ENCODE data around the gene MBOAT7. TPM values are rescaled to one million over a fixed set of nuclear protein-coding genes. Genes with fewer than 3 reads are reported as not detected.

The MBOAT7 gene
- polyA plus RNA-seq, 1 of the 3 experiments (the other 2 are of a cell fraction): 80.8 TPM

DNA sequence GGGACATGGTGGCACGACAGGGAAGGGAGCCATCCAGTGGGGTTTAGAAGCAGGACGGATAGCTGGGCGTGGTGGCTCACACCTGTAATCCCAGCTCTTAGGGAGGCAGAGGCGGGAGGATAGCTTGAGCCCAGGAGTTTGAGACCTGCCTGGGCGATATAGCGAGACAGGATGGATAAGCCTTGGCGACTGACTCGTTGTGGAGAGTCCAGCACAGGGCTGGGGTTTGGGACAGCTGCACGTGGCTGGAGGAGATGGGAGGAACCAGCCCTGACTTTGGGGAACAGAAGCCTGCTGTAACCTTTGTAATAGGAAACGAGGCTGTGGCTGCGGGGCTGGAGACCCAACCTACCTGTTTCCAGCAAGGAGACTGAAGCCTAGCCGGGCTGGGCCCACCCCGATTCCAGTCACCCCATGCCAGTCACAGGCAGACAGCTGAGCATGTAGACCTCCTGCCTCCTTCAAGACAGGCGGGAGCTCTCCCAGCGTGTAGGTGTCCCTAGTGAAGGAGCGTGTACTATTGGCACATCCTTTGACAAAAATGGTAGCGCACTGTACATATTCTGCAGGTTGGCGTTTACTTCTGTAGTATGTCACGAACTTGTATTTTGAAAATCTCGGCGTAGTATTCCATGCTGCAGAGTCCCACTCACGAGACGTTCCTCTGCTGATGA is 37.9 kb downstream of the MBOAT7 start:
- no peak for DNase-seq
- POLR2A ChIA-PET: interaction anchor here (1.6 kb wide), 1 partner anchor 8 kb away, joined by 6 read pairs; the partner anchor contains the start of gene LENG1
- Histone ChIP-seq H3K36me3 (replicated peaks in 1 of 2; ENCODE audit: control insufficient read depth in 1 of 2, insufficient read depth in 2 of 2, low read length in 1 of 2) (peaks cover 26 to 90% of the 10 kb centered on the region in 2 experiments), H3K4me1 (ENCODE audit: control insufficient read depth in 1 of 2, insufficient read depth in 2 of 2, low read depth in 1 of 2, low read length in 1 of 2) (no peaks in the 10 kb centered on the region), H3K4me3 (ENCODE audit: low read depth in 2 of 2, low read length in 1 of 2) (no peak overlapping the region), H3F3A (replicated peaks; ENCODE audit: insufficient read depth) (peaks cover 19% of the 10 kb centered on the region), H4K20me1 (ENCODE audit: insufficient read depth) (no peaks in the 10 kb centered on the region), H3K9ac (no peak overlapping the region), H3K27ac (ENCODE audit: low read depth in 2 of 2, low read length in 1 of 2) (no peak overlapping the region), H3K9me3 (no peaks in the 10 kb centered on the region), H3K4me2 (no peak overlapping the region), H3K9me2 (no peaks in the 10 kb centered on the region), H3K27me3 (ENCODE audit: insufficient read depth) (no peaks in the 10 kb centered on the region), H3K79me2 (ENCODE audit: insufficient read depth) (no peaks in the 10 kb centered on the region), H2AFZ (ENCODE audit: low read depth) (no peak overlapping the region)
- WGBS (ENCODE audit: low lambda C conversion rate): 89% methylated on average over 22 of the region's 23 CpGs
- no peak for TF ChIP-seq EZH2phosphoT487 (IDR thresholded peaks at IDR 0.05; ENCODE audit: borderline replicate concordance, low read depth)
- TF ChIP-seq SIN3A (IDR thresholded peaks at IDR 0.05; ENCODE audit: borderline replicate concordance, low read depth, low read length): no peak
- no peak for TF ChIP-seq MXI1 (IDR thresholded peaks at IDR 0.05; ENCODE audit: low read depth, low read length)
- no peak for TF ChIP-seq FOXM1 (IDR thresholded peaks at IDR 0.05; ENCODE audit: low read depth)
- no peak for TF ChIP-seq EP300 (IDR thresholded peaks at IDR 0.05; ENCODE audit: borderline replicate concordance in 1 of 2, low read depth in 1 of 2, low read length in 1 of 2)
- TF ChIP-seq GABPA (IDR thresholded peaks at IDR 0.05; ENCODE audit: low read depth): no peak
- TF ChIP-seq JUND (IDR thresholded peaks at IDR 0.05): no peak
- no peak for TF ChIP-seq RCOR1 (IDR thresholded peaks at IDR 0.05; ENCODE audit: low read length)
- TF ChIP-seq TAF1 (IDR thresholded peaks at IDR 0.05; ENCODE audit: borderline replicate concordance, low read depth, low read length): no peak
- no peak for TF ChIP-seq MEF2A (IDR thresholded peaks at IDR 0.05; ENCODE audit: borderline replicate concordance, low read depth)
- CTCF ChIA-PET: interaction anchor here (1.7 kb wide), 1 partner anchor 8 kb away, joined by 6 read pairs; the partner anchor contains the start of gene LENG1

DNA sequence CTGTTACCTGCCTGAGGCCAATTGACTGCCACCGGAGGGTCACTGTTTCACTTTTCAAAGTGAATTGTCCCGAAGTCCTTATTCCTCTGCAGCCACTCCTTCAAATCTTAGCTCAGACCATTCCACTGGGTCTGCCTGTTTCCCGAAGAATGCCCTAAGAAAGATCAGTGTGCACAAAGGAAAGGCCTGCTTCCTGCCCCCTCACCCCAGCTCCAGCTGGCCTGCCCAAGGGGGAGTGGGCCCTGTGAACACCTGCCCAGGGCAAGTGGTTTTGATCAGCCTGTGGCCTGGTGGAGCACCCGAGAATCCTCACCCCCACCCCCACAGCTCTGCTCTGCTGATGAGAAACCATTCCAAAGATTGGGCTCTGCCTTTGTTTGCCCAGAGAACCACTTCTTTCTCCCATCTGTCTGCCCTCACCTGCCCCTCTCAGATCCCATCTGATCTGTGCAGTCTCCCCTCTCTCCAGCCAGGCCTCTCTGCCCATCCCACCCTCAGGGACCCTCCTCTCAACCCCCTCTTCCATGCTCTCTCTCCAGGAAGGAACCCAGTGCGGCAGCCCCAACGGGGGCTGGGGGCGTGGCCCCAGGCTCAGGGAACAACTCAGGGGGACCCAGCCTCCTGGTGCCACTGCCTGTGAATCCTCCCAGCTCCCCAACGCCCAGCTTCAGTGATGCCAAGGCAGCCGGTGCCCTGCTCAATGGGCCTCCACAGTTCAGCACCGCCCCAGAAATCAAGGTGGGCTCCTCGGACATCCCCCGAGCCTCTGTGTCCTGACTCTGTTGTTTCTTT is 40.2 kb downstream of the MBOAT7 start:
- ChIA-PET CTCF (no interaction called here), POLR2A (interaction anchor here (1.2 to 1.6 kb wide), 2 partner anchors 10 to 12 kb away, joined by 3 to 6 read pairs; partner anchors contain the start of gene LENG1)
- no peaks in the 10 kb centered on the region for H3K27me3 ChIP-seq (ENCODE audit: insufficient read depth)
- no peaks in the 10 kb centered on the region for H3K79me2 ChIP-seq (ENCODE audit: insufficient read depth)
- H3K9me2 ChIP-seq: no peaks in the 10 kb centered on the region
- H2AFZ ChIP-seq (ENCODE audit: low read depth): no peak overlapping the region
- H3K4me3 ChIP-seq (ENCODE audit: low read depth in 2 of 2, low read length in 1 of 2): no peak overlapping the region
- no peaks in the 10 kb centered on the region for H4K20me1 ChIP-seq (ENCODE audit: insufficient read depth)
- no peak overlapping the region for H3K4me2 ChIP-seq
- DNase-seq: no peak
- WGBS (ENCODE audit: low lambda C conversion rate): 91% methylated on average over 11 of the region's 12 CpGs
- TF ChIP-seq, protein P1, sequence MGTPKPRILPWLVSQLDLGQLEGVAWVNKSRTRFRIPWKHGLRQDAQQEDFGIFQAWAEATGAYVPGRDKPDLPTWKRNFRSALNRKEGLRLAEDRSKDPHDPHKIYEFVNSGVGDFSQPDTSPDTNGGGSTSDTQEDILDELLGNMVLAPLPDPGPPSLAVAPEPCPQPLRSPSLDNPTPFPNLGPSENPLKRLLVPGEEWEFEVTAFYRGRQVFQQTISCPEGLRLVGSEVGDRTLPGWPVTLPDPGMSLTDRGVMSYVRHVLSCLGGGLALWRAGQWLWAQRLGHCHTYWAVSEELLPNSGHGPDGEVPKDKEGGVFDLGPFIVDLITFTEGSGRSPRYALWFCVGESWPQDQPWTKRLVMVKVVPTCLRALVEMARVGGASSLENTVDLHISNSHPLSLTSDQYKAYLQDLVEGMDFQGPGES (IDR thresholded peaks at IDR 0.05; ENCODE audit: low read depth, low read length): no peak
- TF ChIP-seq, protein P2, sequence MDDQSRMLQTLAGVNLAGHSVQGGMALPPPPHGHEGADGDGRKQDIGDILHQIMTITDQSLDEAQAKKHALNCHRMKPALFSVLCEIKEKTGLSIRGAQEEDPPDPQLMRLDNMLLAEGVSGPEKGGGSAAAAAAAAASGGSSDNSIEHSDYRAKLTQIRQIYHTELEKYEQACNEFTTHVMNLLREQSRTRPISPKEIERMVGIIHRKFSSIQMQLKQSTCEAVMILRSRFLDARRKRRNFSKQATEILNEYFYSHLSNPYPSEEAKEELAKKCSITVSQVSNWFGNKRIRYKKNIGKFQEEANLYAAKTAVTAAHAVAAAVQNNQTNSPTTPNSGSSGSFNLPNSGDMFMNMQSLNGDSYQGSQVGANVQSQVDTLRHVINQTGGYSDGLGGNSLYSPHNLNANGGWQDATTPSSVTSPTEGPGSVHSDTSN (IDR thresholded peaks at IDR 0.05): no peak
- no peak for TF ChIP-seq ELF1 (IDR thresholded peaks at IDR 0.05)
- TF ChIP-seq MEF2A (IDR thresholded peaks at IDR 0.05; ENCODE audit: borderline replicate concordance, low read depth): no peak
- TF ChIP-seq, protein P3, sequence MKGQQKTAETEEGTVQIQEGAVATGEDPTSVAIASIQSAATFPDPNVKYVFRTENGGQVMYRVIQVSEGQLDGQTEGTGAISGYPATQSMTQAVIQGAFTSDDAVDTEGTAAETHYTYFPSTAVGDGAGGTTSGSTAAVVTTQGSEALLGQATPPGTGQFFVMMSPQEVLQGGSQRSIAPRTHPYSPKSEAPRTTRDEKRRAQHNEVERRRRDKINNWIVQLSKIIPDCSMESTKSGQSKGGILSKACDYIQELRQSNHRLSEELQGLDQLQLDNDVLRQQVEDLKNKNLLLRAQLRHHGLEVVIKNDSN (IDR thresholded peaks at IDR 0.05; ENCODE audit: borderline replicate concordance, low read depth): no peak
- TF ChIP-seq, protein P4, sequence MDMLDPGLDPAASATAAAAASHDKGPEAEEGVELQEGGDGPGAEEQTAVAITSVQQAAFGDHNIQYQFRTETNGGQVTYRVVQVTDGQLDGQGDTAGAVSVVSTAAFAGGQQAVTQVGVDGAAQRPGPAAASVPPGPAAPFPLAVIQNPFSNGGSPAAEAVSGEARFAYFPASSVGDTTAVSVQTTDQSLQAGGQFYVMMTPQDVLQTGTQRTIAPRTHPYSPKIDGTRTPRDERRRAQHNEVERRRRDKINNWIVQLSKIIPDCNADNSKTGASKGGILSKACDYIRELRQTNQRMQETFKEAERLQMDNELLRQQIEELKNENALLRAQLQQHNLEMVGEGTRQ (IDR thresholded peaks at IDR 0.05; ENCODE audit: borderline replicate concordance, low read depth, low read length): no peak
- no peak for TF ChIP-seq TEAD4 (IDR thresholded peaks at IDR 0.05; ENCODE audit: borderline replicate concordance, insufficient read depth)
- no peak for TF ChIP-seq RXRA (IDR thresholded peaks at IDR 0.05; ENCODE audit: borderline replicate concordance, low read depth)
- no peak for TF ChIP-seq EZH2phosphoT487 (IDR thresholded peaks at IDR 0.05; ENCODE audit: borderline replicate concordance, low read depth)
- TF ChIP-seq FOXM1 (IDR thresholded peaks at IDR 0.05; ENCODE audit: low read depth): no peak
- no peak for TF ChIP-seq MXI1 (IDR thresholded peaks at IDR 0.05; ENCODE audit: low read depth, low read length)
- no peak for TF ChIP-seq FOXJ3 (CRISPR knock-in tag; IDR thresholded peaks at IDR 0.05)
- no peak for TF ChIP-seq YY1 (IDR thresholded peaks at IDR 0.05; ENCODE audit: low read depth)
- no peaks in the 10 kb centered on the region for H3K9me3 ChIP-seq
- H3K27ac ChIP-seq (ENCODE audit: low read depth in 2 of 2, low read length in 1 of 2): no peak overlapping the region
- no peaks in the 10 kb centered on the region for H3K4me1 ChIP-seq (ENCODE audit: control insufficient read depth in 1 of 2, insufficient read depth in 2 of 2, low read depth in 1 of 2, low read length in 1 of 2)
- no peak overlapping the region for H3K9ac ChIP-seq
- peaks cover 12% of the 10 kb centered on the region for H3F3A ChIP-seq (replicated peaks; ENCODE audit: insufficient read depth)
- peaks cover 22 to 90% of the 10 kb centered on the region in 2 experiments for H3K36me3 ChIP-seq (replicated peaks in 1 of 2; ENCODE audit: control insufficient read depth in 1 of 2, insufficient read depth in 2 of 2, low read length in 1 of 2)

Data from SK-N-SH (cell line).